Adrenal gland (tissue), 12 donors: ENCODE measurements around the gene LRRIQ4. TPM values are rescaled to one million over a fixed set of nuclear protein-coding genes. Genes with fewer than 3 reads are reported as not detected.

Source experiments
- DNase-seq, 7 donors: peaks; one replicate each; pipeline ENCODE4 v3.0.0-alpha.2; 2019 to 2020
- H3K27ac ChIP-seq, 5 donors: fragments of 200-600 bp; sonication (generic) in 4 of 5; 1 replicate in 3 of 5; 2 replicates in 2 of 5; pipeline versions ENCODE4 v1.5.1 to v1.8.0; 2016 to 2020; ENCODE audit warnings: mild to moderate bottlenecking in 1 of 5
- H3K27me3 ChIP-seq: fragments of 200-600 bp; 2 replicates; pipeline ENCODE4 v1.8.0; 2021
- H3K36me3 ChIP-seq, 2 donors: fragments of 200-600 bp; replicated peaks in 1 of 2; 1 replicate in 1 of 2; 2 replicates in 1 of 2; pipeline versions ENCODE4 v1.5.1 to v1.8.0; 2018 to 2022
- H3K4me1 ChIP-seq, 2 donors: fragments of 200-600 bp; replicated peaks in 1 of 2; 1 replicate in 1 of 2; 2 replicates in 1 of 2; pipeline versions ENCODE4 v1.5.1 to v1.8.0; 2018 to 2021
- H3K4me3 ChIP-seq, 4 donors: fragments of 200-600 bp; sonication (generic) in 3 of 4; one replicate each; pipeline ENCODE4 v1.5.1; 2016 to 2018
- H3K9me3 ChIP-seq, 3 donors: fragments of 200-600 bp; sonication (generic) in 1 of 3; replicated peaks in 1 of 3; 1 replicate in 2 of 3; 2 replicates in 1 of 3; pipeline versions ENCODE4 v1.5.1 to v1.8.0; 2016 to 2021
- CTCF ChIP-seq, 6 experiments: fragments of 450-650 bp in 4 of 6; fragments of 200-600 bp in 2 of 6; sonication (generic) in 1 of 6; IDR thresholded peaks; 1 replicate in 5 of 6; 2 replicates in 1 of 6; pipeline versions ENCODE4 v1.5.1 to v1.8.0; 2016 to 2021; ENCODE audit warnings: antibody characterized with exemption in 6 of 6, mild to moderate bottlenecking in 2 of 6, moderate library complexity in 1 of 6
- POLR2A ChIP-seq, 2 donors: fragments of 450-650 bp; IDR thresholded peaks; one replicate each; pipeline ENCODE4 v1.6.1; 2017; ENCODE audit warnings: antibody characterized with exemption in 2 of 2, mild to moderate bottlenecking in 2 of 2, moderate library complexity in 1 of 2
- WGBS, 4 donors: extraction: QIAGEN DNeasy Blood & Tissue Kit in 2 of 4; methylation state at CpG; one replicate each; pipeline versions ENCODE4 v1.1.5 to v1.1.7; 2013 to 2017; 5-methylcytosine and 5-hydroxymethylcytosine counted together
- intact Hi-C, 2 donors: fragments of 100-400 bp; cut with DNase I; formaldehyde crosslinking; loops; one replicate each; pipeline versions ENCODE4 v1.14.1 to v1.15.0; 2022 to 2023
- polyA plus RNA-seq, 3 donors: library from polyadenylated mRNA; stranded (reverse); fragments of 200-250 nt in 2 of 3; fragments of 350-450 nt in 1 of 3; fragmentation: Illumina TruSeq in 1 of 3; extraction: RNeasy Lipid Tissue Mini Kit (QIAGEN cat#74804) in 1 of 3; gene quantifications; one replicate each; pipeline ENCODE4 v1.2.3, GENCODE V29; 2013 to 2014
- total RNA-seq, 9 donors: library from RNA; depleted of rRNA in 4 of 9; stranded (reverse); fragments of >200 nt in 4 of 9; fragments of 120-200 nt in 1 of 9; fragmentation: NEBNext Ultra II Directional in 1 of 9; extraction: Animal tissue kit (Norgen Biotek cat#: 25700) in 1 of 9; gene quantifications; one replicate each; pipeline versions ENCODE4 v1.1.0 to v1.2.4, GENCODE V29; 2013 to 2023
- donor health status: healthy with polysubstance abuse.
- donor health status: Bipolar disorder and iron deficiency.
- donor health status: DM: yes; HTN: yes; CAD: no.
- donor health status: DM: no; HTN: no; CAD: no.
- donor health status: DM: no; HTN: no; CAD: no.
- donor health status: DM: yes; HTN: yes; CAD: no.

The LRRIQ4 gene
- total and polyA plus RNA-seq, 12 donors: 0.11 to 0.16 (median 0.13) TPM; not detected in 8

DNA sequence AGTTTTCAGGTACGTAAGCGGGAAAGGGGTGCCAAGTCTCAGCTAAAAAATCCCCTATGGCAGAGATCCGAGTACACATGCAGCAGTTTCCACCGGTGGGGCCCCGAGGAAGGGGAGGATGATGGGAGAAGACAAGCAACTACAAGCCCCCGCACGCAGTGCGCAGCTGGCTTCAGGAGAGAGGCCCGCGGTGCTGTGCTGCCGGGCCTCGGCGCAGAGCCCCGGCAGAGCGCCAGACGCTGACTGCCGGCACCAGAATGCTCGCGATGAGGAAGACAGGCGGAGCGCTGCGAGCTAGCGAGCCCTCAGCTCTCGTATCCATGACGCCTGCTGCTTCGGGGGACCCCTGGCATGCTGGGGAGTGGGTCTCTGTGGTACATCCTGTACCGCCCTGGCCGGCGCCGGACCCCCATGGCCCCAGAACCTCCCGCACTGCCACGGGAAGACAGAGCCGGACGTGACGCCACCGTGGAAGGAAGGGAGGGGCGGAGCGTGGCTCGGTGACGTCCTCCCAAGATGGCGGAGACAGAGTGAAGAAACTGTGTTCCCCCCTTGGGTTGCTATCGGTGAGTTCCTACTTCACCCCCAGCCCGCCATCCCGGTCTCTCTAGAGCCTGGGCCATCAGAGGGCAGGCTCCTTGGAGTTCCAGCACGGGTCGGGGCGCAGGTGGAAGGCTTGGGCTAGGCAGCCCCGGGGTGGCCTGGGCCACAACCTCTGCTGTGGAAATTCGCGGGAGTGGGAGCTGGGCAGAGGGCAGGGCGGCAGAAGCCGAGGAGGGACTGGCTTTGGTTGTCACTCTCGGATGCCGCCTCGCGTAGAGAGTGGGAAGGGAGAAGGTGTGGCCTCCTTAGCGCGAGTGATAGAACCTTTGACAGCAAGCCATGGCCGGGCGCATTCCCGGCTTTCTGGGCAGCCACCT is 39.5 kb upstream of the LRRIQ4 start, which contains the start of gene MYNN:
Gene MYNN, plus strand, starts transcription at position 500 of the 920 bp plus-strand sequence. CDS start 900 bp downstream, outside the sequence.
- TF ChIP-seq CTCF (IDR thresholded peaks at IDR 0.05) (peak in 4 of 6 experiments; percentile 2 to 25 (median 19)), POLR2A (IDR thresholded peaks at IDR 0.05) (peak; percentile 91 to 95)
- peaks cover 0 to 16% of the 10 kb centered on the region in 2 donors for H3K36me3 ChIP-seq
- H3K27ac ChIP-seq: peak within 1 kb of the TSS; percentile 96 to 100 (median 99)
- H3K4me1 ChIP-seq: peaks cover 0 to 30% of the 10 kb centered on the region in 2 donors
- H3K27me3 ChIP-seq: no peaks in the 10 kb centered on the region
- 0 to 1% (median 0%) methylated on average over 14 to 61 of the region's 61 CpGs for WGBS, 4 donors
- DNase-seq: peak; percentile 91 to 96 (median 93)
- peak within 1 kb of the TSS; percentile 69 to 92 (median 84) for H3K4me3 ChIP-seq
- no peaks in the 10 kb centered on the region for H3K9me3 ChIP-seq
- intact Hi-C loops: no loop called here

DNA sequence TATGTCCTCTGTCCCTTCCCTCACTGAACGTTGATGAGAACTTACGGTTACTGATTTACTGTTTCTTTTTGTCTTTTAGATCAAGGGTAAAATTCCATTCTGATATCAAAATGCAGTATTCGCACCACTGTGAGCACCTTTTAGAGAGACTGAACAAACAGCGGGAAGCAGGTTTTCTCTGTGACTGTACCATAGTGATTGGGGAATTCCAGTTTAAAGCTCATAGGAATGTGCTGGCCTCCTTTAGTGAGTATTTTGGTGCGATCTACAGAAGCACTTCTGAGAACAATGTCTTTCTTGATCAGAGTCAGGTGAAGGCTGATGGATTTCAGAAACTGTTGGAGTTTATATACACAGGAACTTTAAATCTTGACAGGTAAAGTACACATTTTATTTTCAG is 38.5 kb upstream of the LRRIQ4 start:
- H3K4me1 ChIP-seq: peaks cover 0 to 30% of the 10 kb centered on the region in 2 donors
- H3K4me3 ChIP-seq: peak overlapping the region in 1 of 4 donors; percentile 83
- whole genome bisulfite sequencing, 4 donors: 48 to 58% (median 54%) methylated on average over 5 of the region's 5 CpGs
- intact Hi-C loops: no loop called here
- no peaks in the 10 kb centered on the region for H3K9me3 ChIP-seq
- DNase-seq: no peak
- TF ChIP-seq CTCF (IDR thresholded peaks at IDR 0.05) (no peak), POLR2A (IDR thresholded peaks at IDR 0.05) (no peak)
- H3K27ac ChIP-seq: peak overlapping the region in 3 of 5 donors; percentile 97 to 100 (median 99)
- peaks cover 0 to 24% of the 10 kb centered on the region in 2 donors for H3K36me3 ChIP-seq
- no peaks in the 10 kb centered on the region for H3K27me3 ChIP-seq

DNA sequence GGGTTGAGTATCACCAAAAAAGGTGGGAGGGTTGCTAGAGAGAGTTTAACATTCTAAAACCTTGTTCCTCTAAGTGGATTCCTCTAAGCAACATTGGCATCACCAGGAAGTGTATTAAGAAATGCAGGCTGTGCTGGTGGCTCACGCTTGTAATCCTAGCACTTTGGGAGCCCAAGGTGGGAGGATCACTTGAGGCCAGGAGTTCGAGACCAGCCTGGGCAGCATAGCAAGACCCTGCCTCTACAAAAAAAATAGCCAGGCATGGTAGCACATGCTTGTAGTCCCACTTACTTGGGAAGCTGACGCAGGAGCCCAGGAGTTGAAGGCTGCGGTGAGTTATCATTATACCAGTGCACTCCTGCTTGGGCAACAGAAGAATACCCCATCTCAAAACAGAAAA is 34.8 kb upstream of the LRRIQ4 start:
- H3K4me3 ChIP-seq: no peak overlapping the region
- peaks cover 0 to 59% of the 10 kb centered on the region in 2 donors for H3K36me3 ChIP-seq
- no peak for DNase-seq
- TF ChIP-seq CTCF (IDR thresholded peaks at IDR 0.05) (no peak), POLR2A (IDR thresholded peaks at IDR 0.05) (no peak)
- H3K27me3 ChIP-seq: no peaks in the 10 kb centered on the region
- H3K4me1 ChIP-seq: peaks cover 0 to 31% of the 10 kb centered on the region in 2 donors
- no peak overlapping the region for H3K27ac ChIP-seq
- H3K9me3 ChIP-seq: no peaks in the 10 kb centered on the region
- WGBS, 4 donors: 70 to 94% (median 83%) methylated on average over 3 to 4 of the region's 4 CpGs
- intact Hi-C loops: no loop called here

DNA sequence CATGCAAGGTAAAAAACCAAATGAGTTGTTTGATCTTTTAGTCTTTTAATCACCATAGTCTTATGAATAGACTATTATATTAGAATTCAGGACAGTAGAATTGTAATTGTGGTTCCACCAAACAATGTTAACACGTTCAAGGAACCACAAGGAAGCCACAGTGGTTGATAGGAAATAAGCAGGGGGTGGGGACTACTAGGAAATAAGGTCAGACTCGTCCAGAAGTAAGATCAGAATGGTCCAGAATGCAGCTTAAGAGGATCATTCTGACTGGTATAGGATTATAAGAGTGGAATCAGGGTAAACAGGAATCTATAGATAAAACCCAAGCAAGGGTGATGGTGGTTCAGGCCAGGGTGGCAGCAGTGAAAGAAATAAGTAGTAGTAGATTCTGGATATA is 31.9 kb upstream of the LRRIQ4 start:
- TF ChIP-seq POLR2A (IDR thresholded peaks at IDR 0.05): no peak
- no peak for TF ChIP-seq CTCF (IDR thresholded peaks at IDR 0.05)
- DNase-seq: no peak
- Histone ChIP-seq H3K9me3 (no peaks in the 10 kb centered on the region), H3K27me3 (no peaks in the 10 kb centered on the region), H3K4me3 (no peak overlapping the region), H3K36me3 (peaks cover 0 to 76% of the 10 kb centered on the region in 2 donors), H3K4me1 (peaks cover 0 to 10% of the 10 kb centered on the region in 2 donors), H3K27ac (no peak overlapping the region)
- intact Hi-C loops: loop anchor here in 1 of 2 donors (10.0 kb wide), 1 partner anchor 194 kb away; no protein-coding TSS in a partner anchor
- WGBS, 4 donors: 57 to 73% (median 64%) methylated on average over 2 of the region's 2 CpGs
